Measurements from ENCODE around the gene RHOC.

RHOC gene

GRCh38 chr1:112715264-112716053, 8.5 kb upstream of the RHOC start, which contains the start of gene PPM1J:
Gene PPM1J, minus strand, starts transcription at chr1:112715332. Its CDS starts 31 bp downstream, at chr1:112715301.
- FAIRE-seq, result peak; percentile 73
- TF ChIP-seq POLR2A (IDR thresholded peaks at IDR 0.05; ENCODE audit: low read depth, low read length), result no peak
- TF ChIP-seq TAF1 (IDR thresholded peaks at IDR 0.05; ENCODE audit: borderline replicate concordance, low read depth, low read length), result no peak
- TF ChIP-seq POLR2AphosphoS5 (IDR thresholded peaks at IDR 0.05; ENCODE audit: low read depth, low read length), result no peak
- peak; percentile 97 for DNase-seq (ENCODE audit: insufficient read length)

- DNase-seq (ENCODE audit: insufficient read length) (peak; percentile 41), FAIRE-seq (no peak)
- TF ChIP-seq POLR2AphosphoS5 (IDR thresholded peaks at IDR 0.05; ENCODE audit: low read depth, low read length), result no peak
- TF ChIP-seq TAF1 (IDR thresholded peaks at IDR 0.05; ENCODE audit: borderline replicate concordance, low read depth, low read length), result no peak
- TF ChIP-seq POLR2A (IDR thresholded peaks at IDR 0.05; ENCODE audit: low read depth, low read length), result no peak
These were observed 7.7 kb upstream of the RHOC start for GRCh38 chr1:112714313-112715263.

- DNase-seq (ENCODE audit: insufficient read length), result peak; percentile 51
- TF ChIP-seq POLR2AphosphoS5 (IDR thresholded peaks at IDR 0.05; ENCODE audit: low read depth, low read length) (no peak), TAF1 (IDR thresholded peaks at IDR 0.05; ENCODE audit: borderline replicate concordance, low read depth, low read length) (no peak), POLR2A (IDR thresholded peaks at IDR 0.05; ENCODE audit: low read depth, low read length) (no peak)
- FAIRE-seq, result peak; percentile 74
These were observed 6.8 kb upstream of the RHOC start for GRCh38 chr1:112713466-112714312.

- no peak for TF ChIP-seq POLR2AphosphoS5 (IDR thresholded peaks at IDR 0.05; ENCODE audit: low read depth, low read length)
- TF ChIP-seq TAF1 (IDR thresholded peaks at IDR 0.05; ENCODE audit: borderline replicate concordance, low read depth, low read length), result no peak
- no peak for TF ChIP-seq POLR2A (IDR thresholded peaks at IDR 0.05; ENCODE audit: low read depth, low read length)
- FAIRE-seq (no peak), DNase-seq (ENCODE audit: insufficient read length) (no peak)
These were observed 5.8 kb upstream of the RHOC start for GRCh38 chr1:112712701-112713128.

- DNase-seq (ENCODE audit: insufficient read length) (no peak), FAIRE-seq (no peak)
- no peak for TF ChIP-seq POLR2A (IDR thresholded peaks at IDR 0.05; ENCODE audit: low read depth, low read length)
- TF ChIP-seq POLR2AphosphoS5 (IDR thresholded peaks at IDR 0.05; ENCODE audit: low read depth, low read length), result no peak
- TF ChIP-seq TAF1 (IDR thresholded peaks at IDR 0.05; ENCODE audit: borderline replicate concordance, low read depth, low read length), result no peak
These were observed 5.3 kb upstream of the RHOC start for GRCh38 chr1:112712191-112712590.

- FAIRE-seq (no peak), DNase-seq (ENCODE audit: insufficient read length) (no peak)
- TF ChIP-seq POLR2A (IDR thresholded peaks at IDR 0.05; ENCODE audit: low read depth, low read length), result no peak
- TF ChIP-seq TAF1 (IDR thresholded peaks at IDR 0.05; ENCODE audit: borderline replicate concordance, low read depth, low read length), result no peak
- no peak for TF ChIP-seq POLR2AphosphoS5 (IDR thresholded peaks at IDR 0.05; ENCODE audit: low read depth, low read length)
These were observed 4.7 kb upstream of the RHOC start for GRCh38 chr1:112711670-112712069.

GRCh38 chr1:112711041-112711440, 4.1 kb upstream of the RHOC start:
- TF ChIP-seq TAF1 (IDR thresholded peaks at IDR 0.05; ENCODE audit: borderline replicate concordance, low read depth, low read length) (no peak), POLR2A (IDR thresholded peaks at IDR 0.05; ENCODE audit: low read depth, low read length) (no peak), POLR2AphosphoS5 (IDR thresholded peaks at IDR 0.05; ENCODE audit: low read depth, low read length) (no peak)
- FAIRE-seq (no peak), DNase-seq (ENCODE audit: insufficient read length) (no peak)

GRCh38 chr1:112710586-112710985, 3.7 kb upstream of the RHOC start:
- TF ChIP-seq TAF1 (IDR thresholded peaks at IDR 0.05; ENCODE audit: borderline replicate concordance, low read depth, low read length) (no peak), POLR2AphosphoS5 (IDR thresholded peaks at IDR 0.05; ENCODE audit: low read depth, low read length) (no peak), POLR2A (IDR thresholded peaks at IDR 0.05; ENCODE audit: low read depth, low read length) (no peak)
- no peak for FAIRE-seq
- no peak for DNase-seq (ENCODE audit: insufficient read length)

GRCh38 chr1:112710159-112710558, 3.2 kb upstream of the RHOC start:
- no peak for DNase-seq (ENCODE audit: insufficient read length)
- FAIRE-seq, result no peak
- TF ChIP-seq POLR2AphosphoS5 (IDR thresholded peaks at IDR 0.05; ENCODE audit: low read depth, low read length), result no peak
- TF ChIP-seq TAF1 (IDR thresholded peaks at IDR 0.05; ENCODE audit: borderline replicate concordance, low read depth, low read length), result no peak
- TF ChIP-seq POLR2A (IDR thresholded peaks at IDR 0.05; ENCODE audit: low read depth, low read length), result no peak

GRCh38 chr1:112708489-112708888, 1.6 kb upstream of the RHOC start:
- FAIRE-seq, result no peak
- DNase-seq (ENCODE audit: insufficient read length), result no peak
- no peak for TF ChIP-seq POLR2AphosphoS5 (IDR thresholded peaks at IDR 0.05; ENCODE audit: low read depth, low read length)
- TF ChIP-seq POLR2A (IDR thresholded peaks at IDR 0.05; ENCODE audit: low read depth, low read length), result no peak
- no peak for TF ChIP-seq TAF1 (IDR thresholded peaks at IDR 0.05; ENCODE audit: borderline replicate concordance, low read depth, low read length)
